IMR-90 (cell line): Measurements from ENCODE around the gene SLC9A7.

Source experiments
- CEBPB ChIP-seq: IDR thresholded peaks from 2 replicates; pipeline ENCODE4 v1.6.1; 2012; ENCODE audit warnings: low read depth, low read length, improper control_type of control experiment
- CTCF ChIP-seq: conservative IDR thresholded peaks from 2 replicates; pipeline ENCODE4 v1.5.1; 2012; ENCODE audit warnings: mild to moderate bottlenecking, low read depth, low read length, improper control_type of control experiment
- ELK1 ChIP-seq: fragments of 150-350 bp; IDR thresholded peaks from 2 replicates; pipeline ENCODE4 v1.6.1; 2016; ENCODE audit warnings: low read depth, mild to moderate bottlenecking, low read length, moderate library complexity, borderline replicate concordance
- MAFK ChIP-seq: IDR thresholded peaks from 2 replicates; pipeline ENCODE4 v1.6.1; 2012; ENCODE audit warnings: low read depth, low read length, improper control_type of control experiment
- MAZ ChIP-seq: IDR thresholded peaks from 2 replicates; pipeline ENCODE4 v1.6.1; 2012; ENCODE audit warnings: low read depth, mild to moderate bottlenecking, low read length, improper control_type of control experiment, moderate library complexity, borderline replicate concordance
- MXI1 ChIP-seq: IDR thresholded peaks from 2 replicates; pipeline ENCODE4 v1.6.1; 2012; ENCODE audit warnings: low read depth, mild to moderate bottlenecking, low read length, moderate library complexity, borderline replicate concordance
- NFE2L2 ChIP-seq: fragments of 150-350 bp; IDR thresholded peaks from 2 replicates; pipeline ENCODE4 v1.6.1; 2016; ENCODE audit warnings: low read depth, mild to moderate bottlenecking, low read length
- POLR2A ChIP-seq: IDR thresholded peaks from 2 replicates; pipeline ENCODE4 v1.6.1; 2012; ENCODE audit warnings: mild to moderate bottlenecking, low read depth, low read length
- SMC3 ChIP-seq: fragments of 150-350 bp; IDR thresholded peaks from 2 replicates; pipeline ENCODE4 v1.6.1; 2016; ENCODE audit warnings: low read depth, mild to moderate bottlenecking, antibody characterized with exemption, low read length, moderate library complexity
- TF ChIP-seq, protein P1 (sequence below): fragments of 150-350 bp; IDR thresholded peaks from 2 replicates; pipeline ENCODE4 v1.6.1; 2017; ENCODE audit warnings: mild to moderate bottlenecking, antibody characterized with exemption, low read length, low read depth

GRCh38 chrX:46673620-46674359, 85.1 kb downstream of the SLC9A7 start:
- TF ChIP-seq POLR2A (no peak), CTCF (no peak), SMC3 (no peak), NFE2L2 (no peak), MXI1 (no peak), CEBPB (no peak), MAFK (no peak), MAZ (no peak), ELK1 (no peak)
- TF ChIP-seq, protein P1, sequence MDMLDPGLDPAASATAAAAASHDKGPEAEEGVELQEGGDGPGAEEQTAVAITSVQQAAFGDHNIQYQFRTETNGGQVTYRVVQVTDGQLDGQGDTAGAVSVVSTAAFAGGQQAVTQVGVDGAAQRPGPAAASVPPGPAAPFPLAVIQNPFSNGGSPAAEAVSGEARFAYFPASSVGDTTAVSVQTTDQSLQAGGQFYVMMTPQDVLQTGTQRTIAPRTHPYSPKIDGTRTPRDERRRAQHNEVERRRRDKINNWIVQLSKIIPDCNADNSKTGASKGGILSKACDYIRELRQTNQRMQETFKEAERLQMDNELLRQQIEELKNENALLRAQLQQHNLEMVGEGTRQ: no peak
